Peyer's patch (tissue), 4 donors: ENCODE measurements around the gene RNF111. TPM values are rescaled to one million over a fixed set of nuclear protein-coding genes. Genes with fewer than 3 reads are reported as not detected.

Experiments used
- DNase-seq, 3 donors: peaks; one replicate each; pipeline ENCODE4 v3.0.0-alpha.2; 2017 to 2019
- H3K27ac ChIP-seq, 4 donors: fragments of 200-600 bp; sonication (generic); one replicate each; pipeline ENCODE4 v1.5.1; 2016 to 2019
- H3K27me3 ChIP-seq, 2 donors: fragments of 200-600 bp; sonication (generic); one replicate each; pipeline ENCODE4 v1.5.1; 2019
- H3K36me3 ChIP-seq, 3 donors: fragments of 200-600 bp; sonication (generic); one replicate each; pipeline ENCODE4 v1.5.1; 2016 to 2019
- H3K4me1 ChIP-seq, 4 donors: fragments of 200-600 bp; sonication (generic); one replicate each; pipeline ENCODE4 v1.5.1; 2016 to 2019
- H3K4me3 ChIP-seq, 4 donors: fragments of 200-600 bp; sonication (generic); 1 replicate in 3 of 4; 2 replicates in 1 of 4; pipeline ENCODE4 v1.5.1; 2016 to 2019; ENCODE audit warnings: mild to moderate bottlenecking in 1 of 4
- H3K9me3 ChIP-seq, 4 donors: fragments of 200-600 bp; sonication (generic); one replicate each; pipeline ENCODE4 v1.5.1; 2016 to 2019; ENCODE audit warnings: mild to moderate bottlenecking in 1 of 4
- POLR2A ChIP-seq, 2 donors: fragments of 450-650 bp; IDR thresholded peaks; one replicate each; pipeline ENCODE4 v1.5.1; 2017; ENCODE audit warnings: antibody characterized with exemption in 2 of 2, mild to moderate bottlenecking in 2 of 2, moderate library complexity in 2 of 2
- total RNA-seq, 4 donors: library from RNA; depleted of rRNA; stranded (reverse); fragments of >200 nt; gene quantifications; one replicate each; pipeline ENCODE4 v1.1.0, GENCODE V29; 2016
- TF ChIP-seq, protein P1 (sequence below), 6 experiments: fragments of 450-650 bp in 4 of 6; fragments of 200-600 bp in 2 of 6; sonication (generic) in 1 of 6; IDR thresholded peaks; one replicate each; pipeline ENCODE4 v1.5.1; 2017 to 2019; ENCODE audit warnings: antibody characterized with exemption in 6 of 6, mild to moderate bottlenecking in 3 of 6, moderate library complexity in 1 of 6

The RNF111 gene
- total RNA-seq, 4 donors from 2014 or later = 24.5 to 45.4 (median 28.4) TPM

DNA sequence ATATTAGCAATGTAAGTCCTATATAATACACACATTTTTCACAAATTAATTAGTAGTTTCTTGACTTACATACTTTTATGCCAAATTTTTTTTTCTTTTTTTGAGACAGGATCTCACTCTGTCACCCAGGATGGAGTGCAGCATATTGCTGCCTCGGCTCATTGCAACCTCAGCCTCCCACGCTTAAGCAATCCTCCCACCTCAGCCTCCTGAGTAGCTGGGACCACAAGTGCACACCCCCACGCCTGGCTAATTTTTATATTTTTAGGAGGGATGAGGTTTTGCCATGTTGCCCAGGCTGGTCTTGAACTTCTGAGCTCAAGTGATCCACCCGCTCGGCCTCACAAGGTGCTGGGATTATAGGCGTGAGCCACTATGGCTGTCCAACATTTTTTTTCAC is 54.6 kb downstream of the RNF111 start:
- TF ChIP-seq, protein P1, sequence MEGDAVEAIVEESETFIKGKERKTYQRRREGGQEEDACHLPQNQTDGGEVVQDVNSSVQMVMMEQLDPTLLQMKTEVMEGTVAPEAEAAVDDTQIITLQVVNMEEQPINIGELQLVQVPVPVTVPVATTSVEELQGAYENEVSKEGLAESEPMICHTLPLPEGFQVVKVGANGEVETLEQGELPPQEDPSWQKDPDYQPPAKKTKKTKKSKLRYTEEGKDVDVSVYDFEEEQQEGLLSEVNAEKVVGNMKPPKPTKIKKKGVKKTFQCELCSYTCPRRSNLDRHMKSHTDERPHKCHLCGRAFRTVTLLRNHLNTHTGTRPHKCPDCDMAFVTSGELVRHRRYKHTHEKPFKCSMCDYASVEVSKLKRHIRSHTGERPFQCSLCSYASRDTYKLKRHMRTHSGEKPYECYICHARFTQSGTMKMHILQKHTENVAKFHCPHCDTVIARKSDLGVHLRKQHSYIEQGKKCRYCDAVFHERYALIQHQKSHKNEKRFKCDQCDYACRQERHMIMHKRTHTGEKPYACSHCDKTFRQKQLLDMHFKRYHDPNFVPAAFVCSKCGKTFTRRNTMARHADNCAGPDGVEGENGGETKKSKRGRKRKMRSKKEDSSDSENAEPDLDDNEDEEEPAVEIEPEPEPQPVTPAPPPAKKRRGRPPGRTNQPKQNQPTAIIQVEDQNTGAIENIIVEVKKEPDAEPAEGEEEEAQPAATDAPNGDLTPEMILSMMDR (IDR thresholded peaks at IDR 0.05) = no peak
- TF ChIP-seq POLR2A (IDR thresholded peaks at IDR 0.05) = no peak
- DNase-seq = no peak
- no peak overlapping the region for H3K27ac ChIP-seq
- no peaks in the 10 kb centered on the region for H3K9me3 ChIP-seq
- no peaks in the 10 kb centered on the region for H3K4me1 ChIP-seq
- H3K4me3 ChIP-seq = no peak overlapping the region
- no peaks in the 10 kb centered on the region for H3K36me3 ChIP-seq
- H3K27me3 ChIP-seq = no peaks in the 10 kb centered on the region

DNA sequence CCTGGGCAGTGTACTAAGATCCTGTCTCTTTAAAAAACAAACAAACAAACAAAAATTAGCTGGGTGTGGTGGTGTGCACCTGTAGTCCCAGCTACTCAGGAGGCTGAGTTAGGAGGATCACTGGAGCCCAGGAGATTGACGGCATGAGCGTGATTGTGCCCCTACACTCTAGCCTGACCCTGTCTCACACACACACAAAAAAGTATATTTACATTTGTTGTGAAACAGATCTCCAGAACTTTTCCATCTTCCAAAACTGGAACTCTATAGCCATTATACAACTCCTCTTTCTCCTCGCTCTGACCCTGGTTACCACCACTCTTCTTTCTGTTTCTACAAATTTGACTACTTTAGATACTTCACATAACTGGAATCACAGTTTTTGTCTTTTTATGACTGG is 61.4 kb downstream of the RNF111 start:
- no peak for TF ChIP-seq POLR2A (IDR thresholded peaks at IDR 0.05)
- TF ChIP-seq, protein P1 (IDR thresholded peaks at IDR 0.05) = no peak
- Histone ChIP-seq H3K27ac (no peak overlapping the region), H3K36me3 (peaks cover 0 to 13% (median 0%) of the 10 kb centered on the region in 3 donors), H3K27me3 (no peaks in the 10 kb centered on the region), H3K9me3 (no peaks in the 10 kb centered on the region), H3K4me1 (no peaks in the 10 kb centered on the region), H3K4me3 (no peak overlapping the region)
- no peak for DNase-seq

GRCh38 chr15:59051873-59052861 is 64.7 kb downstream of the RNF111 start:
- H3K9me3 ChIP-seq = no peaks in the 10 kb centered on the region
- TF ChIP-seq, protein P1 (IDR thresholded peaks at IDR 0.05) = no peak
- TF ChIP-seq POLR2A (IDR thresholded peaks at IDR 0.05) = no peak
- H3K4me3 ChIP-seq = no peak overlapping the region
- H3K27me3 ChIP-seq = no peaks in the 10 kb centered on the region
- H3K4me1 ChIP-seq = no peaks in the 10 kb centered on the region
- no peak overlapping the region for H3K27ac ChIP-seq
- H3K36me3 ChIP-seq = peaks cover 0 to 43% (median 0%) of the 10 kb centered on the region in 3 donors
- no peak for DNase-seq

- Histone ChIP-seq H3K27me3 (no peaks in the 10 kb centered on the region), H3K4me3 (no peak overlapping the region), H3K27ac (no peak overlapping the region), H3K36me3 (peaks cover 0 to 51% (median 0%) of the 10 kb centered on the region in 3 donors), H3K4me1 (no peaks in the 10 kb centered on the region), H3K9me3 (no peaks in the 10 kb centered on the region)
- no peak for DNase-seq
- TF ChIP-seq, protein P1 (IDR thresholded peaks at IDR 0.05) = no peak
- no peak for TF ChIP-seq POLR2A (IDR thresholded peaks at IDR 0.05)
These were observed 65.5 kb downstream of the RNF111 start for GRCh38 chr15:59052915-59053407.

GRCh38 chr15:59053482-59053881 is 66.0 kb downstream of the RNF111 start:
- Histone ChIP-seq H3K9me3 (no peaks in the 10 kb centered on the region), H3K4me3 (no peak overlapping the region), H3K27ac (no peak overlapping the region), H3K27me3 (no peaks in the 10 kb centered on the region), H3K4me1 (no peaks in the 10 kb centered on the region), H3K36me3 (peaks cover 0 to 56% (median 0%) of the 10 kb centered on the region in 3 donors)
- DNase-seq = no peak
- TF ChIP-seq POLR2A (IDR thresholded peaks at IDR 0.05) = no peak
- TF ChIP-seq, protein P1 (IDR thresholded peaks at IDR 0.05) = no peak
